Activated B cell treated with CpG ODN at 0.5 μM for 24 hours (primary cell): Measurements from ENCODE around the gene MOB4. TPM values are rescaled to one million over a fixed set of nuclear protein-coding genes. Genes with fewer than 3 reads are reported as not detected.

Source experiments
- ATAC-seq: fragments of 200-7000 bp; cut with Tn5 transposase; one replicate; pipeline ENCODE4 v1.10.0; 2021; ENCODE audit warnings: low read depth, mild to moderate bottlenecking, moderate library complexity
- CTCF ChIA-PET: fragments of 350-600 bp; sonication (Branson Sonifier 250); formaldehyde crosslinking; loops from one replicate; lab custom pipeline; 2021; ENCODE audit warnings: antibody characterized with exemption; lab: Charles Lee
- POLR2A ChIA-PET: fragments of 350-600 bp; sonication (Branson Sonifier 250); formaldehyde crosslinking; loops from one replicate; lab custom pipeline; 2021; ENCODE audit warnings: antibody characterized with exemption; lab: Charles Lee
- DNase-seq: peaks from one replicate; pipeline ENCODE4 v3.0.0; 2022
- H3K27ac Mint-ChIP-seq: one replicate; pipeline ENCODE4 v1.8.0; 2020; ENCODE audit warnings: mixed read lengths
- H3K27me3 Mint-ChIP-seq: one replicate; pipeline ENCODE4 v1.8.0; 2021; ENCODE audit warnings: mixed read lengths
- H3K36me3 Mint-ChIP-seq: one replicate; pipeline ENCODE4 v1.8.0; 2021; ENCODE audit warnings: low read depth, mixed read lengths
- H3K4me1 Mint-ChIP-seq: one replicate; pipeline ENCODE4 v1.8.0; 2021; ENCODE audit warnings: mixed read lengths
- H3K4me3 Mint-ChIP-seq: one replicate; pipeline ENCODE4 v1.8.0; 2020; ENCODE audit warnings: mild to moderate bottlenecking, mixed read lengths
- H3K9me3 Mint-ChIP-seq: one replicate; pipeline ENCODE4 v1.8.0; 2020; ENCODE audit warnings: mixed read lengths
- intact Hi-C: fragments of 100-400 bp; cut with micrococcal nuclease; formaldehyde crosslinking; loops from one replicate; pipeline ENCODE4 v1.15.1; 2024
- total RNA-seq: library from RNA; stranded (reverse); gene quantifications from 2 replicates; pipeline ENCODE4 v1.2.3, GENCODE V29; 2022
- TF ChIP-seq, protein P1 (sequence below): fragments of 200-600 bp; IDR thresholded peaks from one replicate; pipeline ENCODE4 v1.8.0; 2022; ENCODE audit warnings: antibody characterized with exemption, mild to moderate bottlenecking

Gene MOB4
- total RNA-seq, 1 donor from 2014 or later: 22.1 TPM

GRCh38 chr2:197513915-197514314, 2.0 kb upstream of the MOB4 start:
- no peak overlapping the region for H3K4me3 Mint-ChIP-seq
- ATAC-seq (no peak), DNase-seq (no peak)
- H3K36me3 Mint-ChIP-seq: peaks cover 6% of the 10 kb centered on the region
- TF ChIP-seq, protein P1, sequence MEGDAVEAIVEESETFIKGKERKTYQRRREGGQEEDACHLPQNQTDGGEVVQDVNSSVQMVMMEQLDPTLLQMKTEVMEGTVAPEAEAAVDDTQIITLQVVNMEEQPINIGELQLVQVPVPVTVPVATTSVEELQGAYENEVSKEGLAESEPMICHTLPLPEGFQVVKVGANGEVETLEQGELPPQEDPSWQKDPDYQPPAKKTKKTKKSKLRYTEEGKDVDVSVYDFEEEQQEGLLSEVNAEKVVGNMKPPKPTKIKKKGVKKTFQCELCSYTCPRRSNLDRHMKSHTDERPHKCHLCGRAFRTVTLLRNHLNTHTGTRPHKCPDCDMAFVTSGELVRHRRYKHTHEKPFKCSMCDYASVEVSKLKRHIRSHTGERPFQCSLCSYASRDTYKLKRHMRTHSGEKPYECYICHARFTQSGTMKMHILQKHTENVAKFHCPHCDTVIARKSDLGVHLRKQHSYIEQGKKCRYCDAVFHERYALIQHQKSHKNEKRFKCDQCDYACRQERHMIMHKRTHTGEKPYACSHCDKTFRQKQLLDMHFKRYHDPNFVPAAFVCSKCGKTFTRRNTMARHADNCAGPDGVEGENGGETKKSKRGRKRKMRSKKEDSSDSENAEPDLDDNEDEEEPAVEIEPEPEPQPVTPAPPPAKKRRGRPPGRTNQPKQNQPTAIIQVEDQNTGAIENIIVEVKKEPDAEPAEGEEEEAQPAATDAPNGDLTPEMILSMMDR: no peak
- peaks cover 26% of the 10 kb centered on the region for H3K4me1 Mint-ChIP-seq
- intact Hi-C loops: loop anchor here (10.0 kb wide), 1 partner anchor 1859 kb away; the partner anchor contains the start of gene SLC39A10
- POLR2A ChIA-PET: interaction anchor here (5.7 kb wide), 1 partner anchor 13 kb away, joined by 173 read pairs; the partner anchor contains the start of genes HSPD1 and HSPE1
- no peaks in the 10 kb centered on the region for H3K9me3 Mint-ChIP-seq
- H3K27me3 Mint-ChIP-seq: no peaks in the 10 kb centered on the region
- H3K27ac Mint-ChIP-seq: no peak overlapping the region
- CTCF ChIA-PET: no interaction called here

GRCh38 chr2:197514754-197515153, 1.1 kb upstream of the MOB4 start:
- H3K9me3 Mint-ChIP-seq: no peaks in the 10 kb centered on the region
- DNase-seq (no peak), ATAC-seq (no peak)
- intact Hi-C loops: loop anchor here (1.0 to 10.0 kb wide), 6 partner anchors 14 to 1860 kb away; partner anchors contain the start of genes CCDC150, COQ10B, HSPE1 and MARS2
- H3K36me3 Mint-ChIP-seq: peaks cover 11% of the 10 kb centered on the region
- POLR2A ChIA-PET: interaction anchor here (0.9 to 5.7 kb wide), 6 partner anchors 8 to 1858 kb away, joined by 3 to 173 read pairs (median 22); partner anchors contain the start of genes COQ10B, HSPD1, HSPE1 and SF3B1
- TF ChIP-seq, protein P1: no peak
- H3K4me3 Mint-ChIP-seq: peak overlapping the region; percentile 96
- H3K27me3 Mint-ChIP-seq: no peaks in the 10 kb centered on the region
- peak overlapping the region; percentile 95 for H3K27ac Mint-ChIP-seq
- CTCF ChIA-PET: no interaction called here
- H3K4me1 Mint-ChIP-seq: peaks cover 33% of the 10 kb centered on the region

DNA sequence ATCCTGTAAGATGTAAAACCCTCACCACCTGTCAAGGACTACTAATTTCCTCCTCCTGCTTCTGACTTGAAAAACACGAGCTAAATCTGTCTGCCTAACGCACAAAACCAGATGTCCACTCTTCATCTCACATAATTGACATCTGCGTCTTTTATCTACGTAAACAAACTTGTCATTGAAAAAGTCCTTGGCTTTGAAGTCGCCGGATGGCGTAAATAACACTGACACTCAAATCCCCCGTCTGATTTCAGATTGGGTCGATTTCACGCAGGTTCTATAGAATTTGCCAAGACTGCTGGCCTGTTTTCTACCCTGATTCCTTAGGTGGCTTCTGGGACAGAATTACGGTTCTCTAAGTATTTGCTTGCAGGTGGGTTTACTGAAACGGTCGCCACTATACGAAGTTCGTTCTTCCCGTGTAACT, 539 bp upstream of the MOB4 start:
- DNase-seq: no peak
- CTCF ChIA-PET: no interaction called here

DNA sequence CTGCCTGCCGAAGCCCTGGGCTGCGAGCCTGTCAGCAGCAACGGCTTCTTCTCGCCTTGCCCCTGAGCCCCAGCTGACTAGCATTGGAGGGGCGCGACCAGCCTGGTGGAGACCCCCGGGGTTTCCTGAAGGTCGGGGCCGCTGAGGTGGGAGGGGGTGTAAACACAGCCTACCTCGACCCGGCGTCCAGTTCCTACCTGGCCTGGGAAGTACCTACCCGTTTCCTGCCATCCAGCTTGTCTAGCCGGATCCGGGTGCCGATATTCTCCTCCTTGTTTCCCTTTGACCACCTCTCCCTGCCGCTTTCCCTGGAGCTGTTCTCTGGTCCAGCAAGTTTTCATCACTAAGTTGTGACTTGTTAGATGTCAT, 511 bp downstream of the MOB4 start:
- TF ChIP-seq, protein P1: no peak
- Mint-ChIP-seq H3K27ac (peak overlapping the region; percentile 95), H3K4me1 (peaks cover 33% of the 10 kb centered on the region), H3K4me3 (peak overlapping the region; percentile 96), H3K9me3 (peaks cover 8% of the 10 kb centered on the region), H3K36me3 (peaks cover 23% of the 10 kb centered on the region), H3K27me3 (no peaks in the 10 kb centered on the region)
- ChIA-PET POLR2A (interaction anchor here (0.7 to 5.7 kb wide), 9 partner anchors 10 to 716 kb away, joined by 3 to 173 read pairs (median 7); partner anchors contain the start of genes COQ10B, GTF3C3, HSPD1 and HSPE1), CTCF (no interaction called here)
- ATAC-seq (no peak), DNase-seq (no peak)
- intact Hi-C loops: loop anchor here (2.0 to 10.0 kb wide), 3 partner anchors 18 to 1862 kb away; partner anchors contain the start of genes CCDC150 and SLC39A10

More for the DNA sequence above, 539 bp upstream of the MOB4 start:
- ATAC-seq: no peak
- Mint-ChIP-seq H3K4me3 (peak overlapping the region; percentile 96), H3K27me3 (no peaks in the 10 kb centered on the region), H3K4me1 (peaks cover 33% of the 10 kb centered on the region), H3K27ac (peak overlapping the region; percentile 95), H3K9me3 (peaks cover 1% of the 10 kb centered on the region), H3K36me3 (peaks cover 14% of the 10 kb centered on the region)
- POLR2A ChIA-PET: interaction anchor here (0.6 to 5.7 kb wide), 11 partner anchors 9 to 1858 kb away, joined by 3 to 173 read pairs (median 7); partner anchors contain the start of genes COQ10B, GTF3C3, HSPD1 and HSPE1
- intact Hi-C loops: loop anchor here (1.0 to 10.0 kb wide), 6 partner anchors 15 to 1861 kb away; partner anchors contain the start of genes CCDC150, COQ10B, HSPE1 and MARS2
- TF ChIP-seq, protein P1: no peak

- ChIA-PET CTCF (no interaction called here), POLR2A (interaction anchor here (2.6 to 5.7 kb wide), 4 partner anchors 11 to 82 kb away, joined by 20 to 173 read pairs (median 28); partner anchors contain the start of genes COQ10B, HSPD1, HSPE1 and SF3B1)
- Mint-ChIP-seq H3K9me3 (peaks cover 8% of the 10 kb centered on the region), H3K27ac (no peak overlapping the region), H3K4me1 (peaks cover 33% of the 10 kb centered on the region), H3K27me3 (no peaks in the 10 kb centered on the region), H3K36me3 (peaks cover 26% of the 10 kb centered on the region), H3K4me3 (peak overlapping the region; percentile 96)
- TF ChIP-seq, protein P1: no peak
- intact Hi-C loops: loop anchor here (2.0 to 10.0 kb wide), 3 partner anchors 18 to 1862 kb away; partner anchors contain the start of genes CCDC150 and SLC39A10
- ATAC-seq (no peak), DNase-seq (no peak)
Observed at GRCh38 chr2:197517150-197517549, 1.3 kb downstream of the MOB4 start.
